ENCODE data around the gene CGB2. TPM values are rescaled to one million over a fixed set of nuclear protein-coding genes. Genes with fewer than 3 reads are reported as not detected.
"Not testable (repeated sequence)": the region's sequence is repeated elsewhere in the genome, so short reads cannot be mapped to it uniquely, and the experiment has no call there.

CGB2 gene
- polyA plus RNA-seq, 6 donors from 2014 or later, result not detected

GRCh38 chr19:49016067-49016839 is 15.4 kb upstream of the CGB2 start:
- peaks cover 13 to 33% (median 22%) of the 10 kb centered on the region in 3 donors for H3K4me1 Mint-ChIP-seq
- no peaks in the 10 kb centered on the region for H3K36me3 Mint-ChIP-seq
- H3K27ac Mint-ChIP-seq, result peak overlapping the region in 2 of 6 donors; percentile 52 to 90
- DNase-seq (no peak), ATAC-seq (ENCODE audit: low read depth in 2 of 2) (no peak)
- H3K27me3 Mint-ChIP-seq, result peaks cover 0 to 8% (median 0%) of the 10 kb centered on the region in 3 donors
- H3K4me3 Mint-ChIP-seq, result peak overlapping the region in 4 of 8 donors; percentile 27 to 75 (median 43)
- H3K9me3 Mint-ChIP-seq, result no peaks in the 10 kb centered on the region

GRCh38 chr19:49017041-49017665 is 14.5 kb upstream of the CGB2 start, which contains the start of gene LHB:
Gene LHB, minus strand, starts transcription at chr19:49017091. Its CDS starts 10 bp downstream, at chr19:49017081.
- H3K9me3 Mint-ChIP-seq, result no peaks in the 10 kb centered on the region
- H3K36me3 Mint-ChIP-seq, result no peaks in the 10 kb centered on the region
- peak within 1 kb of the TSS in 2 of 6 donors; percentile 52 to 60 for H3K27ac Mint-ChIP-seq
- peak within 1 kb of the TSS; percentile 84 to 96 (median 91) for H3K4me3 Mint-ChIP-seq
- ATAC-seq (ENCODE audit: low read depth in 2 of 2) (no peak), DNase-seq (no peak)
- H3K4me1 Mint-ChIP-seq, result peaks cover 15 to 37% (median 25%) of the 10 kb centered on the region in 3 donors
- peaks cover 0 to 8% (median 0%) of the 10 kb centered on the region in 3 donors for H3K27me3 Mint-ChIP-seq

- H3K9me3 Mint-ChIP-seq, result no peaks in the 10 kb centered on the region
- peak overlapping the region in 1 of 6 donors; percentile 32 for H3K27ac Mint-ChIP-seq
- peaks cover 15 to 37% (median 25%) of the 10 kb centered on the region in 3 donors for H3K4me1 Mint-ChIP-seq
- H3K36me3 Mint-ChIP-seq, result no peaks in the 10 kb centered on the region
- H3K4me3 Mint-ChIP-seq, result peak overlapping the region; percentile 84 to 96 (median 91)
- ATAC-seq (ENCODE audit: low read depth in 2 of 2) (peak; percentile 89 to 90), DNase-seq (peak; percentile 62)
- H3K27me3 Mint-ChIP-seq, result peaks cover 0 to 8% (median 0%) of the 10 kb centered on the region in 3 donors
Observed at GRCh38 chr19:49017666-49018351, 13.9 kb upstream of the CGB2 start.

DNA sequence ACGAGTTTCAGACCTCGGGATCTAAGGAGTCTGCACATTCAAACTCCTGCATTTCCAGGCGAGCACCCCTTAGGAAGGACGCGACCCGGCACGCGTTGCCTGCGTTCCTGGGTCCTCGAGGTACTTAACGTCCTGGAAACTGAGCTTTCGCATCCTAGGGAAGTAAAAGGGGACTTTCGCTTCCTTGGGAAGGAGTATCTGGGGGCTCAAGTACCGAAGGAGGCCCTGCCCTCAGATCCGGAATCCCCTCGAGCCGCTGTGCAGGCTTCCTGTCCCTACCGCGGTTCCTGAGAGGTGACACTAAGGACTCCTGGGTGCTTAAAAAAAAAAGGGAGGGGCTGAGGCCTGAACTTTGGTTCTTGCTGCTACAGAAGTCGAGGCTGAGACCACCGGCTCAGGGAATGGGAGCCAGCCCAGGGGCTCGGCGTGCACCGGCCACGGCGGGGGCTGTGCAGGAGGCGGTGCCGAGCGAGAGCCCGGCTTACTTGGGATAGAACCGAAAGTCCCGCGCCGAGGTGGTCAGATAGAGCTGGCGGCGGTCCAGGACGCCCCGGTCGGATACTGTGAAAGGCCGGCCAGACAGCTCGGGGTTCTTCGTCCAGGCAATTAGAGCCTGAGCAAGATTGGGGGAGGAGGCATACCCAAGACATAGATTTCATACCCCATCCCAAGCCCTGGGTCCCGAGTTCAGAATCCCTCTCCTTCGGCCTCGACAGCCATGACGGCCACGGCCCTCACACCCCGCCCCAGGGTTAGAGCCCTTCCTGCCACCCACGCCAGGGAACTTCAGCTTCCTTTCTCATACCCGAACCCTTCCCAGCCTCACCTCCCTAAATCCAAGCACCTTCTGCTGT is 13.1 kb upstream of the CGB2 start:
- Mint-ChIP-seq H3K4me1 (peaks cover 15 to 37% (median 25%) of the 10 kb centered on the region in 3 donors), H3K4me3 (peak overlapping the region; percentile 84 to 96 (median 91)), H3K27ac (peak overlapping the region in 3 of 6 donors; percentile 12 to 96 (median 22))
- ATAC-seq (ENCODE audit: low read depth in 2 of 2), result peak in 1 of 2 donors; percentile 18
- not testable (repeated sequence) for H3K36me3 Mint-ChIP-seq, H3K27me3 Mint-ChIP-seq, H3K9me3 Mint-ChIP-seq
- DNase-seq, result peak; percentile 19

DNA sequence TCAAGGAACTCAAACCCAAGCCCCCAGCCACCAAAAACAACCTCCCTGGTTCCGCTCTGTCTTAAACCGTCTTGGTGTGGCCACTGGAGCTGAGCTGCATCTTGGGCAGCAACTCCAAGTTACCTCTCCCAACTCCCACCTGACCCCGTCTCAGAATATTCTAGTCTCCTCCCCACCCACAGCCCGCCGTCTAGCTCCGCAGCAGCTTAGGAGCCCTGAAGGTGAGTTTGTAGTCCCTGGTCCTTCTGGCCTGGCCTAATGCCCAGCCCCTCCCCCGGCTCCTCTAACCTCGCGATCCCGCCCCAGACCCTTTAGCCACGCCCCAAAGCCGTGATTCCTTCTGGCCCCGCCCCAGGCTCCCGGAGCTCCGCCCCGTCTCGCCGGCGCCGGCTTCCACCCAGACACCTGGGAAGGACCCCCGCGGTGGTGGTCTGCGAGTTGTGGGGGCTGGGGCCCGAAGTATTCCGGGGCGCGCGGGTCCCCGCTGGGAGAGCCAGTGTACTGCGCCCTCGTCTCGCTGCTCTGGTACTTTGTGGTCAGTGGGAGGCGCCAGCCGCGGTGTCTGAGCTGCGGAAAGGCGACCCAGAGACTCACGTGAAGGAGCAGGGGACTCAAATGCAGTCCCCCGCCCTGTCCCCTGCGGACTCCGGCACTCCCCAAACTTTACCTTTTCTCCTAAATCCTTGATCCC is 12.3 kb upstream of the CGB2 start:
- peak; percentile 36 to 41 for ATAC-seq (ENCODE audit: low read depth in 2 of 2)
- DNase-seq, result peak; percentile 49
- H3K27ac Mint-ChIP-seq, result peak overlapping the region in 3 of 6 donors; percentile 12 to 96 (median 22)
- H3K36me3 Mint-ChIP-seq, result no peaks in the 10 kb centered on the region
- peaks cover 0 to 8% (median 0%) of the 10 kb centered on the region in 3 donors for H3K27me3 Mint-ChIP-seq
- H3K4me1 Mint-ChIP-seq, result peaks cover 15 to 37% (median 25%) of the 10 kb centered on the region in 3 donors
- H3K9me3 Mint-ChIP-seq, result no peaks in the 10 kb centered on the region
- H3K4me3 Mint-ChIP-seq, result peak overlapping the region; percentile 84 to 96 (median 91)

DNA sequence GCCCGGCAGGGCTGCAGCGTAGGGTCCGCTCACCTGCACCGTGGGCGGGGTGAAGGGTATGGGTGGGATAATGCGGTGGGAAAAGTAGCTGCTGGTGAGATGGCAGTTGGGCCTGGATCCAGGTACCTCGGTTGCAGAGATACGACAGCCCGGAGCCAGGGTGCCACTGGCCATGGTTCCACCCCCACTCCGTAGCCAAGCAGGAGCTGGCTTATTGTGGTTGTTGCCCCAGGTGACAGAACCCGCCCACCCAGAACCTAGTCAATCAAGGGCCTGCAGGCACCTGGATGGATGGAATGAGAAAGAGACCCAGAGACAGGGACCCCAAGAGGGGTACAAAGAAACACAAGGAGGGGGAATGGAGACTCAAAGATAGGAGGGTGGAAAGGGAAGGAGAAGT is 11.3 kb upstream of the CGB2 start:
- Mint-ChIP-seq H3K27ac (peak overlapping the region in 2 of 6 donors; percentile 15 to 81), H3K27me3 (peaks cover 0 to 8% (median 0%) of the 10 kb centered on the region in 3 donors), H3K9me3 (no peaks in the 10 kb centered on the region), H3K36me3 (no peaks in the 10 kb centered on the region), H3K4me1 (peaks cover 15 to 37% (median 25%) of the 10 kb centered on the region in 3 donors), H3K4me3 (peak overlapping the region in 5 of 8 donors; percentile 51 to 96 (median 73))
- DNase-seq, result no peak
- ATAC-seq (ENCODE audit: low read depth in 2 of 2), result no peak

- DNase-seq, result no peak
- Mint-ChIP-seq H3K36me3 (no peaks in the 10 kb centered on the region), H3K4me3 (peak overlapping the region in 4 of 8 donors; percentile 1 to 54 (median 2)), H3K27me3 (peaks cover 0 to 12% (median 0%) of the 10 kb centered on the region in 3 donors), H3K9me3 (no peaks in the 10 kb centered on the region), H3K27ac (peak overlapping the region in 3 of 6 donors; percentile 9 to 56 (median 50)), H3K4me1 (peaks cover 15 to 37% (median 25%) of the 10 kb centered on the region in 3 donors)
- no peak for ATAC-seq (ENCODE audit: low read depth in 2 of 2)
Observed at GRCh38 chr19:49020931-49021895, 10.5 kb upstream of the CGB2 start.

GRCh38 chr19:49022116-49022515 is 9.6 kb upstream of the CGB2 start:
- Mint-ChIP-seq H3K27me3 (peaks cover 0 to 12% (median 0%) of the 10 kb centered on the region in 3 donors), H3K9me3 (no peaks in the 10 kb centered on the region), H3K4me1 (peaks cover 15 to 35% (median 25%) of the 10 kb centered on the region in 3 donors), H3K4me3 (no peak overlapping the region), H3K27ac (no peak overlapping the region), H3K36me3 (no peaks in the 10 kb centered on the region)
- DNase-seq (no peak), ATAC-seq (ENCODE audit: low read depth in 2 of 2) (no peak)

DNA sequence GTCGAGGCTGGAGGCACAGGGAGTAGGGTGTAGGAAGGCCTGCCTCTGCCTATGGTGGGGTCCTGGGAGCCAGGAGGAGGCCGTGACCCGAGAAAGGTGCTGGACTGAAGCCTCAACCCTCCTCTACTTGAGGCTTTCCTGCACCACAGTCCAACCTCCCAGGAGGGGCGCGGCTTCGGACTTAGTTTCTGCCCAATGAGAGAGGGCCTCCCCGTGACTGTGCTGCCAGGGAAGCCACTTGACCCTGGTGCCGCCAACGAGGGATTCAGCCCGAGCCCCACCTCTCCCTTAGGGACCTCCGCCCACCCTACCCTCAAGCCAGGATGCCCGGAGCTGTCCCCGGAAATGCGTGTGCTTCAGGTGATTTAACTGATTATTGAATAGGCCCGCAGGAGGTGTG is 7.5 kb upstream of the CGB2 start, which contains the start of gene CGB3:
Gene CGB3, minus strand, starts transcription at position 101 of the 400 bp plus-strand sequence. CDS start 362 bp downstream, outside the sequence.
- H3K4me1 Mint-ChIP-seq, result peaks cover 12 to 21% (median 17%) of the 10 kb centered on the region in 3 donors
- DNase-seq; H3K9me3 Mint-ChIP-seq; H3K27me3 Mint-ChIP-seq; H3K4me3 Mint-ChIP-seq; H3K27ac Mint-ChIP-seq; ATAC-seq (ENCODE audit: low read depth in 2 of 2); H3K36me3 Mint-ChIP-seq: not testable (repeated sequence)

- H3K27me3 Mint-ChIP-seq; H3K27ac Mint-ChIP-seq; ATAC-seq (ENCODE audit: low read depth in 2 of 2); H3K36me3 Mint-ChIP-seq; DNase-seq; H3K4me3 Mint-ChIP-seq; H3K9me3 Mint-ChIP-seq: not testable (repeated sequence)
- peaks cover 8 to 15% (median 13%) of the 10 kb centered on the region in 3 donors for H3K4me1 Mint-ChIP-seq
Observed at GRCh38 chr19:49025088-49025487, 6.6 kb upstream of the CGB2 start.

GRCh38 chr19:49025599-49025998 is 6.1 kb upstream of the CGB2 start:
- ATAC-seq (ENCODE audit: low read depth in 2 of 2); H3K4me3 Mint-ChIP-seq; H3K9me3 Mint-ChIP-seq; DNase-seq; H3K27ac Mint-ChIP-seq; H3K36me3 Mint-ChIP-seq: not testable (repeated sequence)
- H3K4me1 Mint-ChIP-seq, result peaks cover 8 to 10% (median 9%) of the 10 kb centered on the region in 3 donors
- peaks cover 0 to 11% (median 8%) of the 10 kb centered on the region in 3 donors for H3K27me3 Mint-ChIP-seq

All from naive B cell (primary cell).